RWPE2 (cell line): ENCODE data around the gene ELP4.

ENCODE experiments used
- ATAC-seq: fragments of 200-7000 bp; cut with Tn5 transposase; 3 replicates; pipeline ENCODE4 v1.9.1; 2021; ENCODE audit warnings: low read depth
- DNase-seq: peaks from one replicate; pipeline ENCODE4 v3.0.0-alpha.2; 2020; ENCODE audit warnings: low spot score
- H3K27ac ChIP-seq: fragments of 450-650 bp; 2 replicates; pipeline ENCODE4 v1.5.1; 2017; ENCODE audit warnings: mild to moderate bottlenecking; ENCODE audit not compliant: poor library complexity, severe bottlenecking
- H3K27me3 ChIP-seq: fragments of 250-450 bp; sonication (Bioruptor Pico); 2 replicates; pipeline ENCODE4 v1.5.1; 2021; ENCODE audit warnings: mild to moderate bottlenecking, moderate library complexity; ENCODE audit not compliant: insufficient read depth, poor library complexity, severe bottlenecking
- H3K36me3 ChIP-seq: fragments of 250-450 bp; sonication (Bioruptor Pico); 2 replicates; pipeline ENCODE4 v1.5.1; 2020; ENCODE audit warnings: low read depth, mild to moderate bottlenecking, moderate library complexity
- H3K4me1 ChIP-seq: fragments of 250-450 bp; sonication (Bioruptor Pico); 2 replicates; pipeline ENCODE4 v1.5.1; 2021; ENCODE audit warnings: mild to moderate bottlenecking, moderate library complexity; ENCODE audit not compliant: insufficient read depth, poor library complexity, severe bottlenecking
- H3K4me3 ChIP-seq: fragments of 250-450 bp; sonication (Bioruptor Pico); 2 replicates; pipeline ENCODE4 v1.5.1; 2021; ENCODE audit warnings: mild to moderate bottlenecking, moderate library complexity; ENCODE audit not compliant: severe bottlenecking
- H3K9me3 ChIP-seq: fragments of 250-450 bp; sonication (Bioruptor Pico); 2 replicates; pipeline ENCODE4 v1.5.1; 2021; ENCODE audit warnings: mild to moderate bottlenecking, moderate library complexity; ENCODE audit not compliant: severe bottlenecking
- TF ChIP-seq, protein P1 (sequence below): fragments of 450-650 bp; IDR thresholded peaks from one replicate; pipeline ENCODE4 v1.5.1; 2017; ENCODE audit warnings: mild to moderate bottlenecking, moderate library complexity; ENCODE audit not compliant: poor library complexity, severe bottlenecking

The ELP4 gene

DNA sequence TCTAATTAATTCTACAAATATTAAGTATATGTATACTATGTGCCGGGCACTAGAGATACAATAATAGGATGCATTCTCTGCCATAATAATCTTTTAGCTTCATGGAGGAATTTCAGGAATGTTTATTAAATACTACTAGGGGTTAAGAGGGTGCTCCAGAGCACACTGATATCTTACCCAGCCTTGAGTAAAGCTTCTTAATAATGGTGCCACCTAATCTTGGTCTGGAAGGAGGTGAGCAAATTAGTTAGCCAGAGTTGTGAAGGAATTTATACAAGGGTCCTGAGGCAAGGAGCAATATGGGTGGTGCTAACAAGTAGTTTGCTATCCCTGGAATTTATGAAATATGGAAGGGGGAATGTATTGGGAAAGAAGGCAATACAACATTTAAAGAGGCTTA, 21.7 kb downstream of the ELP4 start:
- Histone ChIP-seq H3K27ac (no peak overlapping the region), H3K36me3 (no peaks in the 10 kb centered on the region), H3K4me1 (no peaks in the 10 kb centered on the region), H3K4me3 (no peak overlapping the region), H3K27me3 (no peaks in the 10 kb centered on the region), H3K9me3 (no peaks in the 10 kb centered on the region)
- no peak for DNase-seq
- ATAC-seq = no peak
- TF ChIP-seq, protein P1, sequence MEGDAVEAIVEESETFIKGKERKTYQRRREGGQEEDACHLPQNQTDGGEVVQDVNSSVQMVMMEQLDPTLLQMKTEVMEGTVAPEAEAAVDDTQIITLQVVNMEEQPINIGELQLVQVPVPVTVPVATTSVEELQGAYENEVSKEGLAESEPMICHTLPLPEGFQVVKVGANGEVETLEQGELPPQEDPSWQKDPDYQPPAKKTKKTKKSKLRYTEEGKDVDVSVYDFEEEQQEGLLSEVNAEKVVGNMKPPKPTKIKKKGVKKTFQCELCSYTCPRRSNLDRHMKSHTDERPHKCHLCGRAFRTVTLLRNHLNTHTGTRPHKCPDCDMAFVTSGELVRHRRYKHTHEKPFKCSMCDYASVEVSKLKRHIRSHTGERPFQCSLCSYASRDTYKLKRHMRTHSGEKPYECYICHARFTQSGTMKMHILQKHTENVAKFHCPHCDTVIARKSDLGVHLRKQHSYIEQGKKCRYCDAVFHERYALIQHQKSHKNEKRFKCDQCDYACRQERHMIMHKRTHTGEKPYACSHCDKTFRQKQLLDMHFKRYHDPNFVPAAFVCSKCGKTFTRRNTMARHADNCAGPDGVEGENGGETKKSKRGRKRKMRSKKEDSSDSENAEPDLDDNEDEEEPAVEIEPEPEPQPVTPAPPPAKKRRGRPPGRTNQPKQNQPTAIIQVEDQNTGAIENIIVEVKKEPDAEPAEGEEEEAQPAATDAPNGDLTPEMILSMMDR = no peak

DNA sequence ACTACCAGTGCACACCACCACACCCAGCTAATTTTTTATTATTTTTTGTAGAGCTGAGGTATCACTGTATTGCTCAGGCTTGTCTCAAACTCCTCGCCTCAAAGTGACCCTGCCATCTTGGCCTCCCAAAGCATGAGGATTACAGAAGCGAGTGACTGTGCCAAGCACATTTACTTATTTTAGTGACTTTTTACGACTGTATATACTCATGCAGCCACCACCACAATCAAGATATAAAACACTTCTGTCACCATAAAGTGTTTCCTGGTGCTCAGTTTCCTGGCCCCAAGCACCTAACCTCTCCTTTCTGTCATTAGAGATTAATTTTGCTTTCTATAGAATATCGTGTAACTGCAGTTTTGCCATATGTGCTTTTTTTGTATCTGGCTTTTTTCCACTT, 25.9 kb downstream of the ELP4 start:
- H3K4me1 ChIP-seq = no peaks in the 10 kb centered on the region
- DNase-seq (no peak), ATAC-seq (no peak)
- no peaks in the 10 kb centered on the region for H3K9me3 ChIP-seq
- no peak overlapping the region for H3K27ac ChIP-seq
- TF ChIP-seq, protein P1 = no peak
- H3K36me3 ChIP-seq = peaks cover 7% of the 10 kb centered on the region; the same call in 1 of the 2 replicates
- no peaks in the 10 kb centered on the region for H3K27me3 ChIP-seq
- no peak overlapping the region for H3K4me3 ChIP-seq

DNA sequence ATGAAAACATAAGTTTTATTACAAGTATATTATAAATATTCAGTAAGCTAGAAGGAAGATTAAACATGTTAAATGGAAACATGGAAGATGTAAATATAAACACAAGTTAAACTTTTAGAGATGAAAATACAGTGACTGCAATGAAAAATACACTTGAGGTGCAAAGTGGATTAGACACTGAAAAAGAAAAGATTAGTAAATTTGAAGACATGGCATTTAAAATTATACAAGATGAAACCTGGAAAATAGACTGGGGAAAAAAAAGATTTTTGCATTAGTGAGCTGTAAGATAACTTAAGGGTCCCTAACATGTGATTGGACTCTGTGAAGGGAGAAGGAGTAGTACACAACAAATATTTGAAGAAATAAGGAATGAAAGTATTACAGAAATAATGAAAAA, 33.3 kb downstream of the ELP4 start:
- Histone ChIP-seq H3K4me1 (no peaks in the 10 kb centered on the region), H3K36me3 (peaks cover 23% of the 10 kb centered on the region), H3K4me3 (no peak overlapping the region), H3K9me3 (no peaks in the 10 kb centered on the region), H3K27ac (no peak overlapping the region), H3K27me3 (no peaks in the 10 kb centered on the region)
- DNase-seq (no peak), ATAC-seq (no peak)
- TF ChIP-seq, protein P1 = no peak

DNA sequence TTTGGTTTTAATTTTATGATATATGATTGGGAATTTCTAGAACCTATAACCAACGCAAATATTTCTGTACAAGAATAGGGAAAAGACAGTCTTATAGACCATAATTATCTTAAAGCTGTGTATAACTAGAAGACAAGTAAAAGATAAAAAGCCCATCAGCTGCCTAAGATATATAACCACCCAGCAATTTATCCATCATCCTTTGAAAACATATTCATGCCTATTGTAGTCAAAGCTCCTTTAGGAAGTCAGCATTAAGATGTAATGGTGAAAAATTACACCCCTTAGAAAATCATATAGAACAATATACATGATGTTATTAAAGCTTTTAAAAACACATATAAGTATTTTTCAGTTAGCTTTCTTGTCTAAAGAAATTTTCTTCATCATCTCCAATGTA, 46.4 kb downstream of the ELP4 start:
- Histone ChIP-seq H3K4me3 (no peak overlapping the region), H3K27me3 (no peaks in the 10 kb centered on the region), H3K27ac (no peak overlapping the region), H3K36me3 (no peaks in the 10 kb centered on the region), H3K4me1 (no peaks in the 10 kb centered on the region), H3K9me3 (no peaks in the 10 kb centered on the region)
- ATAC-seq (no peak), DNase-seq (no peak)
- TF ChIP-seq, protein P1 = no peak

DNA sequence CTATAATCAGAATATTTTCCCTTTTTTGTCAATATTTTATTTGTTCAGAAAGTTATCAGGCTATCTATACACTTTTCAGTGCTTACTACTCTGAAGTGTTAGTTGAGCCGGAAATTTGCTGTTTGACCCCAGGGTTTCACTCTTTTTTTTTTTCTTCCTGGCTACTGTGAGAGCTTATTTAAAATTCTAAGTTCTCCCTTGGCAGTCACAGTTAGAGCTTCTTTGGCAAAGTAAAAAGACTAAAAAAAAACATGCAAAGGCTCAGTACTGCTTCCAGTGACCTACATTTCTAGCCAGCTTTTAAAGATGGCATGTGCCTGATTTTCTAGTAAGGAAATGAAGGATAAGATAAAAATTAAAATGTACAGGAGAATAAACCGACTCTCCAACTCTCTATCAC, 48.4 kb downstream of the ELP4 start:
- DNase-seq (no peak), ATAC-seq (no peak)
- TF ChIP-seq, protein P1 = no peak
- H3K36me3 ChIP-seq = no peaks in the 10 kb centered on the region
- H3K4me1 ChIP-seq = no peaks in the 10 kb centered on the region
- H3K4me3 ChIP-seq = no peak overlapping the region
- no peaks in the 10 kb centered on the region for H3K9me3 ChIP-seq
- no peaks in the 10 kb centered on the region for H3K27me3 ChIP-seq
- H3K27ac ChIP-seq = no peak overlapping the region
